Measurements from ENCODE around the gene CELSR1. TPM values are rescaled to one million over a fixed set of nuclear protein-coding genes. Genes with fewer than 3 reads are reported as not detected.

Gene CELSR1
- total RNA-seq, 1 experiment from 2014 or later = 5.3 TPM

- peak overlapping the region; percentile 60 for H3K4me3 ChIP-seq (ENCODE audit: insufficient read depth, low read depth, low read length)
- no peaks in the 10 kb centered on the region for H3K36me3 ChIP-seq (replicated peaks; ENCODE audit: control insufficient read depth, insufficient read depth, low read length)
- no peak for DNase-seq
- H3K27me3 ChIP-seq (ENCODE audit: control insufficient read depth, insufficient read depth, low read length) = peaks cover 3% of the 10 kb centered on the region
These were observed 40.9 kb upstream of the CELSR1 start for GRCh38 chr22:46578251-46578823.

DNA sequence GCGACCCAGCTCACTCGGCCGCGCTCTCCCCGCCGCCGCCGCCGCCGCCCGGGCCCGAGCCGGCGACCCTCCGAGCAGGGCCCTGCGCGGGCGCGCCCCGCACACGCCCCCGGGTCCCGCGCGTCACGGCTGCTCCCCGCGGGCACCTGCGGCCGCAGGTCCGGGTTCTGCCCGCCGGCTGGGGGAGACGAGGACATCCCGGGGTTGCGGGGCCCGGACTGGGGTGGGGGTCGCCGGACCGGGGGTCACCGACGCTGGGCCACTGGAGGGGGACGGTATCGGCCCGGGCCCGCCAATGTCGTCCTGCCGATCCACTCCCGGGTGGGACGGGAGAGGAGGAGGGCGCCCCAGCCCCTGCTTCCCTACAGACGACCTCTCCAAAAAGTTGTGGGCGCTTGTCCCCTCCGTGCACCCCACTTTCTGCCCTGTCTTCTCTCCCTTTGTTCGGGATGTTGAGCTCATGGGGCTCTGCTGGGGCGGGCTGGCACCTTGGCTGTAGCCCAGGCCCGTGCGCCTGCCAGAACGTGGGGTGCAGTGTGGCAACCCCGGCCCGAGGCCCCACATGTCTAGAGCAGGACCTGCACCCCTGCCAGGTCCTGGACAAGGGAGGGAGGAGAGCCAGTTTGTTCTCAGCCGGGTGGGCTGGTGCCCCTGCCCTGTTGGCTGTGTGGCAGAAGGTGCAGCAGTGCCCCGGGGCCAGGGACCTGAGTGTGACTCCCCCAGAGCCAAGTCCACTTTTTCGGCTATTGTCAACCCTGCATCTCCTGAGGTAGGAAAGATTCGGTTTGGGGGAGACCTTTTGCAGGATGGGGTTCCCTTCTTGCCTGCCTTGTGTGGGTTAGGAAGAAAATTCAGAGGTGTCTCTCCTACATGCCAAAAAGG lies 40.2 kb upstream of the CELSR1 start:
- Histone ChIP-seq H3K4me3 (ENCODE audit: insufficient read depth, low read depth, low read length) (peak overlapping the region; percentile 60), H3K36me3 (replicated peaks; ENCODE audit: control insufficient read depth, insufficient read depth, low read length) (no peaks in the 10 kb centered on the region), H3K27me3 (ENCODE audit: control insufficient read depth, insufficient read depth, low read length) (peaks cover 3% of the 10 kb centered on the region)
- DNase-seq = peak; percentile 69

- Histone ChIP-seq H3K4me3 (ENCODE audit: insufficient read depth, low read depth, low read length) (peak overlapping the region; percentile 63), H3K36me3 (replicated peaks; ENCODE audit: control insufficient read depth, insufficient read depth, low read length) (no peaks in the 10 kb centered on the region), H3K27me3 (ENCODE audit: control insufficient read depth, insufficient read depth, low read length) (peaks cover 3% of the 10 kb centered on the region)
- peak; percentile 98 for DNase-seq
These were observed 39.3 kb upstream of the CELSR1 start for GRCh38 chr22:46576556-46577367.

DNA sequence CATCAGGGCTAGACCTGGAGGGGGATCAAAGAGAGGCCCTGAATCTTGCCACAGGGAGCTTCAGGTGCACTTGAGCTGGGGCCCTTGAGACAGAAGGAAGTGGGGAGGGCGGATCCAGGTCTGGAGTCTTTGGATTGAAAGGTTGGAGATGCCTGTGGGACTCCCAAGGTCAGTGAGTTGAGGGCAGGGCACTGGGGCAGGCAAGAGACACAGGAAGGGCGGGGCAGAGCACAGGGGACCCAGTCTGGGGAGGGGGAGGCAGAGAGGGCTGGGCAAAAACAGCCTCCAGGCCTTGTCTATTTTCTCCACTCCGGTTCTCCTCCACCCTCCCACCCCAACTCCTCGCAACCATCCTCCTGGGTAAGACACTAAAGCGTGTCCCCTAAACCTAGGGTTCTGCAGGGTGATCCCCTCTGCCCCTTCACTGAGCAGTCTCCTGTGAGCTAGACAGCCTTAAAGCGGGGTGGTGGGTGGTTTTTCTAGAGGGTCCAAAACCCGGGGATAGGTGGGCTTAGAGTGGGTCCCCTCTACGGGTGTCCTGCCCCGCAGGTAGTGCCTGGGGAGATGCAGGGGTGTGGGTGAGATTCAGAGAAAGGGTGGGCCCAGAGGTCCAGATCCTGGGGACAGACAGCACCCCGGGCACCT lies 38.6 kb upstream of the CELSR1 start:
- H3K36me3 ChIP-seq (replicated peaks; ENCODE audit: control insufficient read depth, insufficient read depth, low read length) = no peaks in the 10 kb centered on the region
- peak; percentile 78 for DNase-seq
- H3K27me3 ChIP-seq (ENCODE audit: control insufficient read depth, insufficient read depth, low read length) = peaks cover 3% of the 10 kb centered on the region
- H3K4me3 ChIP-seq (ENCODE audit: insufficient read depth, low read depth, low read length) = peak overlapping the region; percentile 63

DNA sequence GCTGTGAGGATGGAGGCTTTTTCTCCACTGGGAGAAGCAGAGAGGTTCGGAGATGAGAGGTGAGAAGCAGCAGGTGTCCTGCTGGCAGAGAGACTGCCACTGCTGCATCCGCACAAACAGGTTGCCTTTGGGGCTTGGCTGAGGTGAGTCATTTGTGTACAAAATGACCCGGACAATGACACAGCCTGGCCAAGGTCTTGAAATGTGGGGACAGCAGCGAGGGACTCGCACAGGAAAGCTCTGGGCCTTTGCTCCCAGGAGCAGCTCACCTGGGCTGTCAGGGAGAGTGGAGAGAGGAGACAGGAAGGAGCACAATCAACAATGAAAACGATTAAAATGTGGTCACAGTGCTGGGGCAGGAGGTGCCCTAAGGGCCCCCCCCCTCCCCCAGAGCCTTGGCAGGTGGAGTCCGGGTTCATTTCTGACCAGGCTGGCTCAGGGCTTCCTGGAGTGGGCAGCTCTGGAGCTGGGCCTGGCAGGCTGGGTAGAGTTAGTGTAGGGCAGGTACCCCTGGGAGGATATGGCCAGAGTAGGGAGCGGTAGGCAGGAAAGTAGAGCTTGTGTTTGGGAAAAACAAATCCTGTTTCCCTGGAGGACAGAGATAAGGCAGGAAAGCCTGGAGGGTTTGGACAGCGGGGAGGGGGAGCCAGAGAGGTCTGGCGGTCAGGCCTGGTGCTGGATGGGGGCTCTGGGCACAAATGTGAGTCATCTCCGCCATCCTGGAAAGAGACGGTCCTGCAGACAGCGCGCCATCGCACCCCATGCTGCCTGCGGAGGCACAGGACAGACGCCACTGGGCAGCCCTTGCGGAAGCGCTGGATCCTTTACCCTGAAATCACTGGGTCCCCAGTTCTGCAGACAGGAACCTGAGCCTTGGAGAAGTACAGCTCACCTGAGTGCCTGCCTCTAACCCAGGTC lies 37.8 kb upstream of the CELSR1 start:
- no peaks in the 10 kb centered on the region for H3K36me3 ChIP-seq (replicated peaks; ENCODE audit: control insufficient read depth, insufficient read depth, low read length)
- H3K27me3 ChIP-seq (ENCODE audit: control insufficient read depth, insufficient read depth, low read length) = peaks cover 3% of the 10 kb centered on the region
- DNase-seq = peak; percentile 76
- H3K4me3 ChIP-seq (ENCODE audit: insufficient read depth, low read depth, low read length) = no peak overlapping the region

GRCh38 chr22:46574438-46574992 lies 37.1 kb upstream of the CELSR1 start:
- DNase-seq = no peak

DNA sequence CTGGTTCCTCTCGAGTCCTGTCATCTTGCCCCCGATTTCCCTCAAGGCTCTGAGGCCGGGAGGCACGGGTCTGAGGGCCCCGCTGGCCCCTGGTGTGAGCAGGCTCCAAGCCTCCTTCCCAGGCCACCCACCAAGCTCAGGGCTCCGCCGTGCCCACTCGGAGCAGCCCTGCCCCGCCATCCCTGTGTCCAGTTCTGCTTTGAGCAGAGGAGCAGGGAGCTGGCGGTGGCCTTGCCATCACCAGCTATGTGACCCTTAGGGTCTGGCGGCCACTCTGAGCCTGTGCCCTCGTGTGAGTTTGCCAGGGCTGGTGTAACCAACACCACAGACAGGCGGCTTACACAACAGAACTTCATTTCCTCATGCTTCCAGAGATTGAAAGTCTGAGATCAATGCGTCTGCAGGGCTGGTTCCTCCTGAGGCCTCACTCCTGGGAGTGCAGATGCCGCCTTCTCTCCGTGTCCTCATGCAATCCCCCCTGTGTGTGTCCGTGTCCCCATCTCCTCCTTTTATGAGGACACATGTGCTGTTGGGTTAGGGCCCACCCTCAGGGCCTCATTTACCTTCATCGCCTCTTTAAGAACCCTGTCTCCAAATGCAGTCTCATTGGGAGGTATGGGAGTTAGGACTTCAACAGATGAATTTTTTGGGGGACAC lies 36.5 kb upstream of the CELSR1 start:
- Histone ChIP-seq H3K36me3 (replicated peaks; ENCODE audit: control insufficient read depth, insufficient read depth, low read length) (no peaks in the 10 kb centered on the region), H3K27me3 (ENCODE audit: control insufficient read depth, insufficient read depth, low read length) (peaks cover 3% of the 10 kb centered on the region), H3K4me3 (ENCODE audit: insufficient read depth, low read depth, low read length) (no peak overlapping the region)
- DNase-seq = no peak

More at GRCh38 chr22:46574438-46574992, 37.1 kb upstream of the CELSR1 start:
- no peaks in the 10 kb centered on the region for H3K36me3 ChIP-seq (replicated peaks; ENCODE audit: control insufficient read depth, insufficient read depth, low read length)
- H3K4me3 ChIP-seq (ENCODE audit: insufficient read depth, low read depth, low read length) = no peak overlapping the region
- peaks cover 3% of the 10 kb centered on the region for H3K27me3 ChIP-seq (ENCODE audit: control insufficient read depth, insufficient read depth, low read length)

DNA sequence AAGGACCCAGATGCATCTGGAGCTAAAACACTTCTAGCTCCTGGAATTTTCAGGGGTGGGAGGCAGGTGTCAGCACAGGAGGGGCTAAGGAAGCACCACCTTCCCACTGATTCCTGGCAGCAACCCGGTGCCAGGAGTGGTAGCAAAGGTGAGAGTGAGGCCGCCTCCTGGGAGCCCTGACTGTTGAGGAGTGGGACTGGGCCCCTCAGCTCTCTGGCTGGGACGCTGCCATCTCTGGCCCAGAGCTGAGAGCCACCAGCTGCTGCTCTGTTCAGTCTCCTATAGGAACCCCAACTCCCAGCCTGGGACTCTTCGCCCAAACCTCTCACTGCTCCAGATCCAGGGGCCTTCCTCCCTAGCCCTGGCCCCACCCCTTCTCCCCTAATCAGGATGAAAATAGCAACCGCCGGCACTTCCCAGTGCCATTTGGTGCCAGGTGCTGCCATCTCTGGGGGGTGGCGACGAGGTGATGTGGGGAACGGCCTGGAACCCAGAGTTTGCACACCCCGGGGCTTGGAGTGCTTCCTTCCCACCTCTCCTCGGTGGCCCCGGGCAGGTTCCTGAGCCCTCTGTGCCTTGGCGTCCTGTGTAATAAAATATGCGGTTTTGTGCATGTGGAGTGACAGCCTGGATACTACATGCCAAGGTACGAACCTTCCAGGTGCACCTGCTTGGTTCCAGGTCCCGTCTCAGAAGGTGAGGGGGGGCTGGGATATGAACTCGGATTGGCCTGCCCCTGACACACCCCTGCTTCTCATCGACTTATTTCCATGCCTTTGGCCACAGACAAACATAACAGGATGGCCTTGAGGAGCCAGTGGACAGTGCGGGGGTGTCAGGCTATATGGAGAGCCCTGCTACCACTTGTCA lies 35.7 kb upstream of the CELSR1 start:
- Histone ChIP-seq H3K36me3 (replicated peaks; ENCODE audit: control insufficient read depth, insufficient read depth, low read length) (no peaks in the 10 kb centered on the region), H3K27me3 (ENCODE audit: control insufficient read depth, insufficient read depth, low read length) (peaks cover 3% of the 10 kb centered on the region), H3K4me3 (ENCODE audit: insufficient read depth, low read depth, low read length) (no peak overlapping the region)
- no peak for DNase-seq

- Histone ChIP-seq H3K4me3 (ENCODE audit: insufficient read depth, low read depth, low read length) (no peak overlapping the region), H3K27me3 (ENCODE audit: control insufficient read depth, insufficient read depth, low read length) (no peaks in the 10 kb centered on the region), H3K36me3 (replicated peaks; ENCODE audit: control insufficient read depth, insufficient read depth, low read length) (no peaks in the 10 kb centered on the region)
- DNase-seq = no peak
These were observed 34.3 kb upstream of the CELSR1 start for GRCh38 chr22:46571642-46572250.

GRCh38 chr22:46569848-46570695 lies 32.7 kb upstream of the CELSR1 start:
- H3K27me3 ChIP-seq (ENCODE audit: control insufficient read depth, insufficient read depth, low read length) = no peaks in the 10 kb centered on the region
- no peak overlapping the region for H3K4me3 ChIP-seq (ENCODE audit: insufficient read depth, low read depth, low read length)
- no peak for DNase-seq
- H3K36me3 ChIP-seq (replicated peaks; ENCODE audit: control insufficient read depth, insufficient read depth, low read length) = no peaks in the 10 kb centered on the region

GRCh38 chr22:46569055-46569847 lies 31.8 kb upstream of the CELSR1 start:
- DNase-seq = no peak
- no peak overlapping the region for H3K4me3 ChIP-seq (ENCODE audit: insufficient read depth, low read depth, low read length)
- no peaks in the 10 kb centered on the region for H3K27me3 ChIP-seq (ENCODE audit: control insufficient read depth, insufficient read depth, low read length)
- no peaks in the 10 kb centered on the region for H3K36me3 ChIP-seq (replicated peaks; ENCODE audit: control insufficient read depth, insufficient read depth, low read length)
